Dermis microvascular lymphatic vessel endothelial cell (primary cell): Measurements from ENCODE around the gene CAGE1. TPM values are rescaled to one million over a fixed set of nuclear protein-coding genes. Genes with fewer than 3 reads are reported as not detected.
"Not testable (repeated sequence)": the region's sequence is repeated elsewhere in the genome, so short reads cannot be mapped to it uniquely, and the experiment has no call there.

Experiments used
- DNase-seq, 2 donors: peaks; one replicate each; pipeline versions ENCODE4 v3.0.0 to v3.0.0-alpha.2; 2010; ENCODE audit warnings: low read depth in 2 of 2
- total RNA-seq: library from RNA; depleted of rRNA; stranded (reverse); fragments of >200 nt; gene quantifications from 2 replicates; pipeline ENCODE4 v1.2.1, GENCODE V29; 2014

The CAGE1 gene
- total RNA-seq, 1 donor from 2014 or later: 0.13 TPM

DNA sequence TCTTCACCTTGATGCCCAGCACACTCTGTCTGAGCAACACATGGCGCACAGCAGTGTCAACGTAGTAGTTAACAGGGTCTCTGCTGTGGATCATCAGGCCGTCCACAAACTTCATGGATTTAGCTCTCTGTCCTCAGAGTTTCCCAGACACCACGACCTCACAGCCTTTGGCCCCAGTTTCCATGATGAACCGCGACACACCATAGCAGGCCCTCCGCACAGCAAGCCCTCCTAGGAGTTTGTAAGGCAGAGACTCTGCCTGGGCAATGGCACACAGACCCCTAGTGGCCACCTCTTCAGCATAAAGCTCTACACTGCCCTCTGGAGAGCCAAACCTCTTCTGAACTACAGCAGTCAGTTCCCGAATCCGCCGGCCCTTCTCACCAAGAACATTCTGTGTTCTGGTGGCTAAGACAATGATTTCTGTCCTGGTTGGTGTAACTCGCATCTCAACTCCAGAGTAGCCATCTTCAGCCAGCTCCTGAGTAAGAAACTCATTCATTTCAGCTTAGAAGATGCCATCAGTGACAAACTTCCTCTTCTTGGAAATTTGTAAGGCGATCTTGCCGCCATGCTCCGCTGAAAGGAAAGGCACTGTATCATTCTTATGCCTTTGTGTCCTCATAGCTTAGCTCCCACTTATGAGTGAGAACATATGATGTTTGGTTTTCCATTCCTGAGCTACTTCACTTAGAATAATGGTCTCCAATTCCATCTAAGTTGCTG lies 50.4 kb downstream of the CAGE1 start:
- DNase-seq: peak; percentile 17 to 46

DNA sequence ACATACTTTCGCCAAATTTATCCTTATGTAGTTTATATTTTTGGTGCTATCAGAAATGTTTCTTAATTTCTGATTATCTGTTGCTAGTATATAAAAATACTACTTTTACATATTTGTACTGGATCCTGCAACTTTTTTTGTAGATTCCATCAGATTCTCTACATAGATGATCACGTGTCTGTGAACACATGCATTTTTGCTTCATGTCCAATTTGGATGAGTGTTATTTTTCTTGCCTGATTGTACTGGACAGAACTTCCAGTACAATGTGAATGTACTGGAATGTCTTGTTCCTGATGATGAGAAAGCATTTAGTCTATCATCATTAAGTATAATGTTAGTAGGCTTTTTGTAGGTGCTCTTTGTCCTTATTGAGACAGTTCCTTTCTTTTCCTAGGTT lies 51.5 kb downstream of the CAGE1 start:
- no peak for DNase-seq

- DNase-seq: no peak
Observed at GRCh38 chr6:7335519-7335918, 54.0 kb downstream of the CAGE1 start.

GRCh38 chr6:7334685-7335084 lies 54.9 kb downstream of the CAGE1 start:
- no peak for DNase-seq

- DNase-seq: no peak
Observed at GRCh38 chr6:7332090-7332745, 57.3 kb downstream of the CAGE1 start.

- DNase-seq: no peak
Observed at GRCh38 chr6:7331452-7331851, 58.1 kb downstream of the CAGE1 start.

- no peak for DNase-seq
Observed at GRCh38 chr6:7328243-7328642, 61.3 kb downstream of the CAGE1 start.

DNA sequence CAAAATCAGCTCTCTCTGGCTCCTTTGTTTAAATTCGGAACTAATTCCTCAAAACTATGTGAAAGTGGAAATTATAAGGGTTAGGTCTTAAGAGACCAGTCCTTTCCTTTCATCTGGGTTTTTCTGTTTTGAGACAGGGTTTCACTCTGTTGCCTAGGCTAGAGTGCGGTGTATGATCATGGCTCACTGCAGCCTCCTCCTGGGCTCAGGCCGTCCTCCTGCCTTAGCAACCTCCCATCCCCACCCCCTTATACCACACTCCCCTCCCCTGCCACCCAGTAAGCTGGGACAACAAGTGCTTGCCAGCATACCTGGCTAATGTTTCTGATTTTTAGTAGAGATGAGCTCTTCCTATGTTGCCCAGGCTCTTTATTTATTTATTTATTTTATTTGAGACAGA lies 63.8 kb downstream of the CAGE1 start:
- no peak for DNase-seq

DNA sequence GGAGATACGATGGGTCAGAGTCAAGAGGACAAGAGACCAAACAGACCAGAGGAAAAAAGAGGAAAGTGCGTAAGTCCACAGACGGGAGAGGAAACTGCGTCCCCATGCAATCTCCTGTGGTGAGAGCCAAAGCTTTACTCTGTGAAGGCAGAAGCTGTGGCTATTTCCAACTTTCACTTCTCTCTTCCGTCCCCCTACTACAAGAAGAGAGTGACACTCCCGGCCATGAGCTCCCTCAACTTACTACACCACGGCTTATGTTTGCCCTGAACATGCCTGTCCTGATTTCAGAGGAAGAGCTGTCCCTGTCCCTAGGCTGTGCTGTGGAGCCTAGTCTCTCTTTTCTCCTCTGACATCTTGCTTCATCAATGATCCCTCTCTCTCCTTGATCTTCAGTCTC lies 65.0 kb downstream of the CAGE1 start:
- DNase-seq: no peak

GRCh38 chr6:7323074-7323473 lies 66.5 kb downstream of the CAGE1 start:
- DNase-seq: no peak

- DNase-seq: not testable (repeated sequence)
Observed at GRCh38 chr6:7321866-7322265, 67.7 kb downstream of the CAGE1 start.

- not testable (repeated sequence) for DNase-seq
Observed at GRCh38 chr6:7319406-7319805, 70.1 kb downstream of the CAGE1 start.

DNA sequence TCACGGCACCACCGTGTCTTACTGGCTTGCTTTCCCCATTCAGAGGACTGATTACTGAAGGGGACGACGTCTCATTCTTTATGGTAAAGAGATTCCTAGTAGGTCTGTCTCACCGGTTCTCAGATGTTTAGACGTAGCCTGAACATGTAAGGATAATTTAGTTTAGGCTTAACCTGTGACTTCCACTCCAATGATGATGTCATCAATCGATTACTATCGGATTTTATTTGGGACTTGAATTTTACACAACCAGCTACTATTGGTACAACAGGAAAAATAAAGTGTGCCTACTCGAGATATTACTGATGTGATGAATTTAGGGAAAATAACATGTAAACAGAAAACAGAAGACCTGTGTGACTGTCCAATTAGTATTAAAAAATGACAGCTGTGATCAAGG lies 72.0 kb downstream of the CAGE1 start:
- no peak for DNase-seq

DNA sequence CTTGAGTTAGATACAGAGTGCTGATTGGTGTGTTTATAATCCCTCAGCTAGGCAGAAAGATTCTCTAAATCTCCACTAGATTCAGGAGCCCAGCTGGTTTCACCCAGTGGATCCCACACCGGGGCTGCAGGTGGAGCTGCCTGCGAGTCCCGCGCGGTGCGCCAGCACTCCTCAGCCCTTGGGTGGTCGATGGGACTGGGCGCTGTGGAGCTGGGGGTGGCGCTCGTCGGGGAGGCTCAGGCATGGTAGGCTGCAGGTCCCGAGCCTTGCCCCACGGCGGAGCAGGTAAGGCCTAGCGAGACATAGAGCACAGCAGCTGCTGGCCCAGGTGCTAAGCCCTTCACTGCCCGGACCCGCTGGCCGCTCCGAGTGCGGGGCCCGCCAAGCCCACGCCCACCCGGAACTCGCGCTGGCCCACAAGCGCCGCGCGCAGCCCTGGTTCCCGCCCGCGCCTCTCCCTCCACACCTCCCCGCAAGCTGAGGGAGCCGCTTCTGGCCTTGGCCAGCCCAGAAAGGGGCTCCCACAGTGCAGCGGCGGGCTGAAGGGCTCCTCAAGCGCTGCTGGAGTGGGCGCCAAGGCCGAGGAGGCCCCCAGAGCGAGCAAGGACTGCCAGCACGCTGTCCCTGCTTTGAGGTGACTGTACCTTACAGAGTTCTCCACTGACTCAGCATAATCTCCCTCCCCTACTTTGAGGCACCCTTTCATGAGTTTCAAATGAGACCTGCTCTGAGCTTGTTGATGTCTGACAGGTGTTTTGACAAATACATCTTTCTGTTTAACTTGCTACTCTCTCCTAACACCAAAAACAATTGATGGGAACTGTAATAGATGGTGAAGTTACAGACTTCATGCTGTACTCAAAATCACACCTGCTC lies 72.6 kb downstream of the CAGE1 start:
- no peak for DNase-seq

GRCh38 chr6:7315948-7316365 lies 73.6 kb downstream of the CAGE1 start:
- DNase-seq: no peak

DNA sequence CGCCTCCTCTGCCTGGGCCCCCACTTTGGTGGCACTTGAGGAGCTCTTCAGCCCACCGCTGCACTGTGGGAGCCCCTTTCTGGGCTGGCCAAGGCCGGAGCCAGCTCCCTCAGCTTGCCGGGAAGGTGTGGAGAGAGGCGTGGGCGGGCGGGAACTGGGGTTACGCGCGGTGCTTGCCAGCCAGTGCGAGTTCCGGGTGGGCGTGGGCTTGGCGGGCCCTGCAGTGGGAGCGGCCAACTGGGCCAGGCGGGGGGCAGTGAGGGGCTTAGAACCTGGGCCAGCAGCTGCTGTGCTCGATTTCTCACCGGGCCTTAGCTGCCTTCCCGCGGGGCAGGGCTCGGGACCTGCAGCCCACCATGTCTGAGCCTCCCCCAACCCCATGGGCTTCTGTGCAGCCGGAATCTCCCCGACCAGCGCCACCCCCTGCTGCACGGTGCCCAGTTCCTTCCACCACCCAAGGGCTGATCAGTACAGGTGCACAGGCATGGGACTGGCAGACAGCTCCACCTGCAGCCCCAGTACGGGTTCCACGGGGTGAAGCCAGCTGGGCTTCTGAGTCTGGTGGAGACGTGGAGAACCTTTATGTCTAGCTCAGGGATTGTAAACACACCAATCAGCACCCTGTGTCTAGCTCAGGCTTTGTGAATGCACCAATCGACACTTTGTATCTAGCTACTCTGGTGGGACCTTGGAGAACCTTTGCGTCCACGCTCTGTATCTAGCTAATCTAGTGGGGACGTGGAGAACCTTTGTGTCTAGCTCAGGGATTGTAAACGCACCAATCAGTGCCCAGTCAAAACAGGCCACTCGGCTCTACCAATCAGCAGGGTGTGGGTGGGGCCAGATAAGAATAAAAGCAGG lies 74.2 kb downstream of the CAGE1 start:
- DNase-seq: not testable (repeated sequence)

GRCh38 chr6:7314414-7314813 lies 75.1 kb downstream of the CAGE1 start:
- no peak for DNase-seq

DNA sequence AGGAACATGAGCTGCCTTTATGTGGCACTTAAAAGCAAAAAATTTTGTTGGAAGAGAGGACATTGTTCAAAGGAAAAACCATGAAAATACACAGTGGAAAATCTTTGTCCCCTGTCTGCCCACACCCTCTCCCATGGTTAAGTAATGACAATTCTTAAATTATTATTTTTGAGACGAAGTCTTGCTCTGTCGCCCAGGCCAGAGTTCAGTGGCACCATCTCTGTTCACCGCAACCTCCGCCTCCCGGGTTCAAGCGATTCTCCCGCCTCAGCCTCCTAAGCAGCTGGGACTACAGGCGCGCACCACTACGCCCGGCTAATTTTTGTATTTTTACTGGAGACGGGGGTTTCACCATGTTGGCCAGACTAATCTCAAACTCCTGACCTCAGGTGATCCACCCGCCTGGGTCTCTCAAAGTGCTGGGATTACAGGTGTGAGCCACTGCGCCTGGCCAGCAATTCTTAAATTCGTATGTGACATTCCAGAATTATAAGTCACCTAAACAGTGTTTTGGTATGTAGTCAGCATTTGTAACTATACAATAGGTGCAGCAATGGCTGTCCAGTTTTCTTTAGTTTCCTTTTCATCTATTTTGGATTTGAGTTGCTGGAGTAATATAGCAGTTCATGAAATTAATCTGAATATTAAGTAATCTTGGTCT lies 75.9 kb downstream of the CAGE1 start:
- no peak for DNase-seq

- DNase-seq: peak; percentile 89 to 98
Observed at GRCh38 chr6:7312616-7313504, 76.7 kb downstream of the CAGE1 start, which contains the start of gene SSR1. Gene SSR1 (minus strand): TSS chr6:7313199. CDS start chr6:7313120, 79 bp downstream.
